ENCODE measurements around the gene LRRK1.
"Not testable (repeated sequence)": the region's sequence is repeated elsewhere in the genome, so short reads cannot be mapped to it uniquely, and the experiment has no call there.

Gene LRRK1

DNA sequence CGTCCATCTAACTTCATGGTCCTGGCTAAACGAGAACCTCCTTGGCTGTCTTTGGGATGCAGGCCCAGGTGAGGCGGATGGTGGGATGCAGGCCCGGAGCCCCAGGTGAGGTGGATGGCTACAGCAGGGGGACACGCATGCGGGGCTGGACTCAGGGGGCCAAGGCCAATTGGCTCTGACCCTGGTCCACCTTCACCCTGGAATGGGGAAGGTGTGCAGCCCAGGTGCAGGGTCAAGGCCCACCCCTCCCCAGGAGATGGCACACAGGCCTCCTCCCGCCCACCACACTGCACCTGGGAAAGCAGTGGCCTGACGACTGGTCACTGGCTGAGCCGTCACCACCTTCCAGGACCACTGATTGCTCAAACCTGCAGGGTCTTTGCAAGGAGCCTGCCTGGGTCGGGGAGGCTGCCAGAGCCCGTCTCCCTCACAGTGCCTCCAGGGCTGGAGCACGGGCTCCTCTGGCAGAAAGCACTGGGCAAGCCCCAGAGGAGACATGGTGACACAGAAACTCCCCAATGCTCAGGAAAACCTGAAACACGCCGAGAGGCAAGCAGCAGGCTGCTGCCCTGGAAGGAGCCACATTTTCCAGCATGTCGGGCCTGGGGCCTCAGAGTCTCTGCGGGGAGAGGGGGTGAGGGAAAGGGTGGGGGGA lies 159.6 kb downstream of the LRRK1 start:
- no peak for DNase-seq

DNA sequence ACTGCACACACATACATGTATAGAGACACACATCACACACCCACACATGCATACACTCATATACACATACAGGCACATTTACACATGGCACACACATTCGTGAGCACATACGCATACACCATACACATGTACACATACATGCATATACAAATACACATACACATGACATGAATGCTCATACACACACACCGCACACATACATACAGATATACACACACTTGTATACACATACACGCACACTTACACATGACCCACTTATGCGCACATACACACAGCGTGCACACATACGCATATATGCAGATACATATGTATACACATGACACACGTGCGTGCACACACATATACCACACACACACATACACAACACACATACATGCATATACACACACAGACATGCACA lies 162.7 kb downstream of the LRRK1 start:
- no peak for DNase-seq

DNA sequence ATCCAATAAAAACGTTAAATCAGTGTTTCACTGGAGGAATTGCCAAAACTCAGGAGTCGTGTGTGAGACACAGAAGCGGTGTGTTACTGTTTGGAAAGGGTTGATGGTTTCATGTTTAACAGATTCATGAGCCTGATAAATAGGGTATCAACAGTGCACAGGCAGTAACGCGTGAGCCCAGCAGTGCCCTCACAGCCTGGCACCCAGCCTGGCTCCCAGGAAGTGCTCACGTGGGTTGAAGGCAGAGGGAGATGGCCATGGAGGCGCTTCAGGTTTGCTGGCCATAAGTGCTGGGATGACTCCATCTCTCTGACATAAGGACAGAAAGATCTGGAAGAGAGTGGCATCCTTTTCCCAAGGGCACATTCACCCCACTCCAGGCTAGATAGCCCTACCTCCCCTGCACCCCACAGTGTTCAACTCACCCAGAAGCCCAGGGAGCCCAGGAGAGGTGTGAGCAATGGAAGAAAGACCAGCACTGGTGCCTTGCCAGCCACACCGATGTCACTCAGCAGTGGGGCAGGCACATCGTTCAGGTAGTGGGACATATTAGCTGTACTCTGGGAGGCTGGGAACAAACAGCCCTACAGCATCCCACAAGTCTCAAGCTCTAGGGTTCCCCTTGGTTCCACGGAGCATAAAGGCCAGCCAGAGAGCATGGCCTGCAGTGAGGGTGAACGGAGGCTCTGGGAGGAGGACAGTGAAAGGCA lies 164.3 kb downstream of the LRRK1 start:
- no peak for DNase-seq

DNA sequence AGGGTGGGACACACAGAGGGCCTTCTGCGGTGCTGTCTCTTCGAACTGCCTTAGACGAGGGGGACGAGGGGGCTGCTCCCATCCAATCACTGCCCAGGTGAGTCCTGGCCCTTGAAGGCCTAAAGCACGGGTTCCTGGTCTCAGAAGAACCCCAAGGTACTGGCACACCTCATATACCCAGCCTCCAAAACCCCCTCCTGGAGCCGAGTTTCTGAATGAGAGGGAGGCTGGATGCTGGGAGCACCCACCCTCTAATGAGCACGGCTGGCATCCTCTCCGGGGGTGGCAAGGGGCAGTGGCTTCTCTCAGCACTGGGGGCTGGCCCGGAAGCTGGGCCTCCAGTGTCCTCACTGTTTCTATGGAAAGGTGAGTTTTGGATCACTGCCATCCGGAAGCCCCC lies 165.6 kb downstream of the LRRK1 start:
- DNase-seq, result no peak

DNA sequence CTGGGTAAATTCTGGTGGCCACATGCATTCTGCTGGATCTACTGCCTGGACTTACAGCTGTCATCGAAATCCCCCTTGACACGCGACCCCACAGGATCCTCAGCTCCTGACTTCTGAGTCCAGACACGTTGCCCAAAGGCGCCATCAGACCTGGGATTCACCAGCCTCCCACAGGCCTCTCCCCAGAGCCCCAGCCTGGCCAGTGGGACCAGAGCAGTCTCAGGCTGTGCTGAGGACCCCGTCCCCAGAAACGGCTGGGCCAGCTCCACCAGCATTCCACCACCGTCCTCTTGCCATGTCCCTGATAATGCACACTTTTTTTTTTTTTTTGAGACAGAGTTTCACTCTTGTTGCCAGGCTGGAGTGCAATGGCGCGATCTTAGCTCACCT lies 166.1 kb downstream of the LRRK1 start:
- no peak for DNase-seq

DNA sequence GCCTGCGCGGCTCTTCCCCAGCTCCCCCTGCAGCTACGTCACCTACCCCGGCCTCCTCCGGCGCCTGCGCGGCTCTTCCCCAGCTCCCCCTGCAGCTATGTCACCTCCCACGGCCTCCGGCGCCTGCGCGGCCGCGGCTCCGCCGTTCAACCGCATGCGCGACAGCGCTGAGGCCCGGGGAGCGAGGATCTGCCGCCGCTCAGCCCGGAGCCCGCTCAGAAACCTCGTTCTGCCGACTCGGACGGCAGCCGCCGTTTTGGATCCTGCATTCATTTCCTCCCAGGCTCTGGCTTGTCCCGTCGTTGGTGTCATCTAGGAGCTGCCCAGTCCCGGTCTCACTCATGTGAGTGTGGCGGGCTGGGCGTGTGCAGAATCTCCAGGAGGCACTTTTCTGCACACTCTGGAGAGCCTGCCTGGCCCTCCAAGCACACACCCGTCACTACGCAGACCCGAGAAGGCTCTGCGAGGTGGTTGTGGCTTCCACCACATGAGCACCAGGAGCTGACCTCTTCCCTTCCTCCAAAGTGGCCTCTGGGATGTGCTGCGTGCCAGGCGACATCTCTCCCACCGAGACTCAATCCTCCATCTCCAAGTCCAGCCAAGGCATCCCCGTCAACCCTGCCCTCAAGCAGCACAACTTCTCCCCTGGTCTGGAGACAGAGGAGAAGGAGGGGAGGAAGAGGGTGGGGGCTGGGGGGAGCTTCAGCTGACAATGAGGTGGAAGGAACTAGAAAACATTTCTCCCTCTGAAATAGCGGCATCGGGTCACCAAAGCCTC lies 167.4 kb downstream of the LRRK1 start:
- DNase-seq, result no peak

DNA sequence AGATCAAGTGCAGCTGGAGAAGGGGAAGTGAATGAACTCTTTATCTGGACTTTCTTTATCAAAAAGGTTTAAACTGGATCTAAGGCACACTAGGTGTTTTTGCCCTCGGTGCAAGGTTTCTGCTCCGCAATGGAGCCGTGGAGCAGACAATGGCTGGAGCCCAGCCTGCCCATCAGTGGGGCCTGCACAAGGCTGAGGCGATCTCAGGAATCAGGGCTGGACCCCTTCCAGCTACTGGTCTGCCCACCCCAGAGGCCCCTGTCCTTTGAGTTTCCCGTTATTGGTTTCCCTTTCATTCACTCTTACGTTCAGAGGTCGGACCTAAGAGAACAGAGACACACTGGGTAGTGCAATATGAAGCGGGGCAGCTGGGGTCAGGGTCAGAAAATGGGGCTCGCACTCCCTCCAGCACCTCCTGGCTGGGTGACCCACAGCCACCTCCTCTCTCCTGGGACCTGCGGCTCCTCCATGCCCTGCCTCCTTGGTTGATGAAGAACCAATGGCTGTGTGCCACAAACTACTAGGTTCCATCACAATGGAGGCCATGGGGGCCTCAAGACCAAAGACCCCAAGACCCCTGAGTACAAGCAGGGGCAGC lies 168.1 kb downstream of the LRRK1 start:
- no peak for DNase-seq

DNA sequence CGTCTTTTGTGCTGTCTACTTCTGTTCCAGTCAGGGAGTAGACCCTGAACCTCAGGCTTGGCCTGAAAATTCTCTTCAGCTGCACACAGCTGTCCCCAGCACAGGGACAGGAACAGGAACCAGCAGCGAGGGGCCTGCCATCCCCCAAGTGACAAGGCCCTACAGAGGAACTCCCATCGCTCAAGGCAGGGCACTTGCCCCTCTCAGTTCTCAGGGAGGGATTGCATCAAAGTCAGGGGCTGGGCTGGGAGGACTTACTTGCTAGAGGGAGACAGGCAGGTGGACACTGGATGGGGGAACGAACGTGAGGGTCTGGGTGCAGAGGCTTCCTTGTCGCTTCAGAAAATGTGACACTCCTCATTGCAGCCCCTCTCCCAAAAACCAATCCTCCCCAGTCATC lies 169.1 kb downstream of the LRRK1 start:
- no peak for DNase-seq

DNA sequence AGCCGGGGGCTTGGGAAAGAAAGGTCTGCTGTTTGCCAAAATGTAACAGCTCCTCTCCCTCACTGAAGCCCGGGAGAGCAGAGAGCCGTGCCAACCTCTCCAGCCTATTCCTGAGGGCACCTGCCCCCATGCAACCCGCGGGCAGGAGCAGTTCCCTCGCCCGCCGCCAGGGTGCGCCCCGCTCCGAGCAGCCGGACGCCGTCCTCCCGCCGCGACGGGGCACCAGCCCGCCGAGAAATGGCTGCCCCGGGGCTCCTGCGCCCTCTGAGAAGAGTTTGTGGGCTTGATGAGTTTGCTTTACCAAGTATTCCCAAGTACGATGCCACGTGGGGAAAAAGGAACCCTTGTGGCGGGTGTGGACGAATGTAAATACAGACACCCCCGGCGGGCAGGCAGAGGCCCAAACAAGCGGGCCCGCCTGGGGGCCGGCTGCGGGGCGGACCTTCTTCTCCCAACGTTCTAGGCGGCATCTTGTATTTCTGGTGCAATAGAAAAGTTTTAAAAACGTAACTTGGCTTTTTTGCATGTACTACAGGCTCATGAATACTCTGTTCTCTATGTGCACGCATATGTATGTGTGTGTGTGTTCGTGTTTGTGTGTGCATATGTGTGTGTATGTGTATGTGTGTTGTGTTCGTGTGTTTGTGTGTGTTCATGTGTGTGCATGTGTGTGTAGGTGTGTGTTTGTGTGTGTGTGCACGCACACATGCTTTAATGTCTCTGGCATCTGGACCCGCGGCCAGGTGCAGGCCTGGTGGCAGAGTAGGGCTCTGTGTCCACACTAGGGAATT lies 169.8 kb downstream of the LRRK1 start:
- DNase-seq, result peak; percentile 84

DNA sequence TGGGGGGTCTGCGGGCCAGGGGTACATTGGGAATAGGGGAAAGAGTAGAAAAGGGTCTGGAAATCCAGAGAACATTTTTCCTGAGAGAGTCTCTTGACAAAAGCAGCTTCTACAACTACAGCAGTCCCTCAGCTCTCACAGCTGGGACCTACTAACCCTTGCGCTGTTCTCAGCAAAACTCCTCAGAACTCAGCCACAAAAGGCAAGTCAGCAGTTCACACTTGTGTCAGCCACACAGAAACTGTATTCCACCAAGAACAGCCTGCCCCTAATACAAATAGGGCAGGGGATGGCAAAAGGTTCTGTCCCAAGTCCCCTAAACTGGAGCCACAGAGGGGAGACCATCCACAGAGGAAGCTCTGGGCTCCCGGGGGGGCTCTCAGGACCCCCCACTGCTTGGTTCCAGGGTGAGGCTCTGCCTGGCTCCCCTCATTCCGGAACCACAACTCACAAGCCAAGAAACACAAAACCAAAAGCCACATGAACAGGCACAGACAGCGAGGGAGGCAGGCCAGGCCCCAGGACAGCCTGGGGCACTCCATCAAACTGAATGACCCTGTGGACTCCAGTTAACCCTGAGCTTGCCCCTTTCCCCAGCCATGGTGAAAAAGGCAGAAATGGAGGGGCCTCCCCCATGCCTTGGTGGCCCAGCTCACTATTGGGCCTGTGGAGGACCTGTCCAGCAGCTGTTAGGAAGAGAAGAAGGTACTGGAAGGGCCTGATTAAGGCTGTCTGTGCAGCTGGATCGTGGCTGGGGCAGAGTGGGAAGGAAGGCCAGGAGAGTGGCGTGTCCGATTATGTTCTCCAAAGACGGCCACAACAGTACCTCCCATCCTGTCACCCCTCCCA lies 170.6 kb downstream of the LRRK1 start:
- DNase-seq, result no peak

DNA sequence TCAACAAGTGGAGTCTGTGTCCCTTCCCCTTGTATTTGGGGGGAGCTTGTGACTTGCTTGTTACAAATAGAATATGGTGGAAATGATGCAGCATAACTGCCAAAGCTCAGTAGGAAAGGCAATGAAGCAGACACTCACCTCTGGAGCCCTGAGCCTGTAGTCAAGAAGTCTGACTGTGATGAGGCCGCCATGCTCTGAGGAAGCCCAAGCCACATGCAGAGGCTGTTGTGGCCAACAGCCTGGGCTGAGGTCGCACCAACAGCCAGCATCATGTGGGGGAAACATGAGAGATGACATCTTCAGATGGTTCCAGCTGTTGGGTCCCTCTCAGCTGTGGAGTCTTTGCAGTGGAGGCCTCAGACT lies 171.3 kb downstream of the LRRK1 start:
- DNase-seq, result no peak

DNA sequence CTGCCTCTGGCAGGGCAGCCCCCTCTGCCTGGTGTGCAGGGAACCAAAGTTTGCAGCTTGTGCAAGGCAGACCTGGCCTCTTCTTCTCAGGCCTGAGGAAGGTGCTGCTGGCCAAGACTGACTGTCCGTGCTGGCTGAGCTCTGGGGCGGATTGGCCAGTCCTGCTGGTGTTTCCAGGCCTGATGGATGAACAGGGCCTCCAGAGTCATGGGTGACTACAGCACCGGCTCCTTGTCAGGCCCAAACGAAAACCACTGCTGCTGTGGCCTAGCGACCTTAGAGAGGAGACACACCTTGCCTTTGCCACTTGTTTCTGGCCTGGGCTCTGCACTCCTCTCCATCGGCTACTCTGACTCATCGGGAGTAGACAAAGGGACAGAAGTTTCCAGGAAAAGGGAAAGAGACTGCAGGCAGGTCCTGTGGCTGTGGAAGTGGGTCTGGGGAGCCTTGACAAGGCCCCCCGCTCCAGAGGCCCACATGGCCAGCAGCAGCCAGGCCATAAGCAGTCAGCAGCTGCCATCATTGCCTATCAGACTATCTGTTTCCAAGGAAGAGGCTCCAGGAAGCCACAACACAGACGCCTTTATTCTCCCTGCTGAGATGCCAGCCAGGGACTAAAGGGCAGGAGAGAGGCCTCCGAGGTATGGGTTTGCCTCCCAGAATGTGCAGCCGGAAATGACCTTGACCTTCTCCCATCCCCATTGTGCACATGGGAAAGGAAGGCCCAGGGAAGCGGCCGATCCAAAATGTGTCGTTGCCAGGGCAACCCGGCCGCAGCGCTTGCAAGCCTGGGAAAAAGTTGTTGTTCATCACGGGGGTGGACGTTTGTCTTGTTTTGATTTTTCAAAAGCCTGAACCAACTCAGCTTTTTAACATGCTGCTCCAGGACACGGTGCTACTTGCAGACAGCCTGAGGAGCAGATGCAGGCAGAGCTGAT lies 172.2 kb downstream of the LRRK1 start:
- no peak for DNase-seq

DNA sequence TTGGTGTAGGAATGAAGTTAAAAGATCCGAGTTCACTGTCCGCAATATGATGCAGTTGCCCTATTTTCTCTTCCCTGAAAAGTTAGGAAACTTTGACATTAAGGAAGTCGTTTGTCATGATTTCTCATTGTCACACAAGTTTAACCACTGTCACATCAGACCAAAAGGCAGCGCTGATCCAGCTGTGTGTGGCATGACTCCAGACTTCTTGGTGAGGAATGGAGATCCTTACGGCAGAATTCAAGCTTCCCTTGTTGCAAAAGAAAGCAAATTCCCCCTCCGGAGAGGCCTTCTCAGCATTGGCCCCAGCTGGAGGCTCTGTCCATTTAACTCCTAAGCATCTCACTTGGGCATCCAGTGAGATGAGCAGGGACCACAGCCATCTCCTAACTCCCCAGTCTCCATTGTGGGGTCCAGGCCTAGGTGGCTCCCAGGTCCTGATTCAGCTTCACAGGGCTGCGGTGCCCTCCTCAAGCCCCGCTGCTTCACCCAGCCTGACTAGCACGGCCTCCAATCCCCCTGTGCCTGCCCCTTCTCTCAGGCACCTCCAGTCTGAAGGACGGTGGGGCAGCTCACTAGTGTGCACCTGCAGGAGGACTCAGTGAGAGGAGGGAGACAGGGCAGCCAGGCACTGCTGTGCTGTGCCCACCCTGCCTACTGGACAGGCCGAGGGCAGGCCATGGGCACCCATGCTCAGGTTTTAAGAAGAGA lies 173.2 kb downstream of the LRRK1 start:
- DNase-seq, result no peak

DNA sequence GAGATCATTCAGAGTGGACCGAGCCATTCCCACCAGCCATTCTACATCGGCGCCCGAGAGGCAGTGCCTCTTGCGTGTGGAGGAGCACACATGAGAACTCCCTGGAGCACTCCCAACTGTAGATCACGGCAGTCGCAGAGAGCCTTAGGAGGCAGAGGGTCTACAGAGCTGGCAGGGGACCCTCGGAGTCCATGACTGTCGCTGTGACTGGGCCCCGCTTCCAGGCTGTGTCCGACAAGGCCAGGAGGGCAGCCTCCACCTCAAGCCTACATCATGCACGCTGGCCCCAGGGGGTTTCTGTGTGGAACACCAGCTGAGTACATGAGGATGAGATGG lies 173.7 kb downstream of the LRRK1 start:
- DNase-seq, result no peak

DNA sequence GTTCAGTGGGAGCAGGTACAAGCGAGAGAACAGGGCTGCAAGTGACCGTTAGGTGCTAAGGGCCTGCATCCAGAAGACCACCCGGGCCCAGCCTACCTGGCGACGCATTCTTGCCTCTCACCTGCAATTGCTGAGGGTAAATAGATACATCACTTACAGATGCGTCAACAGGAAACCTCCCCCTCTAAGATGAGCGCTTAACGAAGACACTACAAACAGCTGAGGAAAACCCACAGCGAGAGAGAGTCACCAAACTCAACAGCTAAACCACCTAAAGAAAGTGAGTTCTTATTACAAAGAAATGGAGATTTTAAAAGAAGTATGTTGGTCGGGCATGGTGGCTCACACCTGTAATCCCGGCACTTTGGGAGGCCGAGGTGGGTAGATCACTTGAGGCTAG lies 174.8 kb downstream of the LRRK1 start:
- no peak for DNase-seq

DNA sequence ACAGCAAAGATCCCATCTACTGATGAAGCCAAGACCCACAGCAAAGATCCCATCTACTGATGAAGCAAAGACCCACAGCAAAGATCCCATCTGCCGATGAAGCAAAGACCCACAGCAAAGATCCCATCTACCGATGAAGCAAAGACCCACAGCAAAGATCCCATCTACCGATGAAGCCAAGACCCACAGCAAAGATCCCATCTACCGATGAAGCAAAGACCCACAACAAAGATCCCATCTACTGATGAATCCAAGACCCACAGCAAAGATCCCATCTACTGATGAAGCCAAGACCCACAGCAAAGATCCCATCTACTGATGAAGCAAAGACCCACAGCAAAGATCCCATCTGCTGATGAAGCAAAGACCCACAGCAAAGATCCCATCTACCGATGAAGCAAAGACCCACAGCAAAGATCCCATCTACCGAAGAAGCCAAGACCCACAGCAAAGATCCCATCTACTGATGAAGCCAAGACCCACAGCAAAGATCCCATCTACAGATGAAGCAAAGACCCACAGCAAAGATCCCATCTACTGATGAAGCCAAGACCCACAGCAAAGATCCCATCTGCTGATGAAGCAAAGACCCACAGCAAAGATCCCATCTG lies 176.7 kb downstream of the LRRK1 start:
- not testable (repeated sequence) for DNase-seq

DNA sequence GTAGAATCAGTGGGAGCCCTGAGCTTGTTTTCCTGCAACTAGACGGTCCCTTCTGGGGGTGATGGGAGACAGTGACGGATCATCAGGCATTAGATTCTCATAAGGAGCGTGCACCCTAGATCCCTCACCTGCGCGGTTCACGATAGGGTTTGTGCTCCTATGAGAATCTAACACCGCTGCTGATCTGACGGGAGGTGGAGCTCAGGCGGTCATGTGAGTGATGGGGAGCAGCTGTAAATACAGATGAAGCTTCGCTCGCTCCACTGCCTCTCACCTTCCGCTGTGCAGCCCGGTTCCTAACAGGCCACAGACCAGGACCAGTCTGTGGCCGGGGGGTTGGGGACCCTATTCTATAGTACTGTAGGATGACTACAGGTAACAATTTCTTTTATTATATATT lies 178.0 kb downstream of the LRRK1 start:
- DNase-seq, result no peak

DNA sequence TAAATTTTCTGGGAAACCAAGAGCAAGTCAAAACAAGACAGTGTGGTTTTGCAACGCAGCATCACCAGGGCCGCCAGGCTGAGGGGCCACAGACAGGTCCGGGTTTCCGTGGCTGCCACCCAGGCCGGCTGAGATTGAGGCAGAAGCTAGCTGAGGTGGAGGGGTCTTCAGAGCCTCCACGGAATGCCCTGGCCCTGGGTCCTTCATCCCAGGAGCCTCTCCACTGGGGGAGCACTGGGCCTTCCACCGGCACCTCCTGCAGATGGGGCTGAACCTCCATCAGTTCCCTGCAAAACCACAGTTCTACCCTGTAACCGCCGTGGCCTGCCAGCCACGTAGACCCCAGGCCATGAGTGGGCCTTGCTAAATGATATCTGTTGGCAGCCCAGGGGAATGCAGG lies 180.0 kb downstream of the LRRK1 start:
- DNase-seq, result no peak

DNA sequence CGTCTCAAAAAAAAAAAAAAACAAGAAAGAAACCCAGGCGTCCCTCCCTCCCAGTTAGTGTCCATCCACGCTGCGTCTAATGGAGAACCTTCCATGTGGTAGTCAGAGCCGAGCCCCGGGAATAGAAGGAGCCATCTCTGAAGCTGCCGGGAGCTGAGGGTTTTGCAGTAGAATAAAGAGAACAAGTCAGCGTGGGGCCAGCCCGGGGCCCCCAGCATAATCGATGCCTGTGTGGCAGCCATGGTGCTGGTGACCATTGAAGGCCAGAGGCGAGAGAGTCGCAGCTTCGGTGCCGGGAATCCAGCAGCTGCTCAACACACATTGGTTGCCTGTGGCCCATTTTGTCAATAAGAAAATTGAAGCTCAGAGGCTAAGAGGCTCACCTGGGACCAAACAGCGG lies 181.0 kb downstream of the LRRK1 start:
- DNase-seq, result no peak
